K562 (cell line): ENCODE data around the gene PCSK7. TPM values are rescaled to one million over a fixed set of nuclear protein-coding genes. Genes with fewer than 3 reads are reported as not detected.

Source experiments
- polyA plus RNA-seq, 8 experiments: library from polyadenylated mRNA; depleted of rRNA in 4 of 8; stranded (reverse) in 5 of 8; unstranded in 3 of 8; fragments of >200 nt; fragmentation: Nextera tagmentation in 2 of 8; fragmentation: Illumina TruSeq in 1 of 8; extraction: Ambion mirVana in 2 of 8; extraction: Trizol in 1 of 8; gene quantifications; 2 replicates each; pipeline versions ENCODE4 v1.2.1 to v1.2.3, GENCODE V29; 2011 to 2014; ENCODE audit warnings: inconsistent platforms in 1 of 8, missing spikeins in 1 of 8
- small RNA-seq: library from RNA; depleted of rRNA; stranded (forward); fragments of <200 nt; gene quantifications from one replicate; pipeline ENCODE3, GENCODE V24; 2014
- total RNA-seq, 7 experiments: library from RNA; depleted of rRNA in 6 of 7; stranded (reverse); fragments of >200 nt in 6 of 7; fragmentation: Illumina TruSeq in 2 of 7; extraction: Trizol in 2 of 7; gene quantifications; 2 replicates each; pipeline versions ENCODE4 v1.2.1 to v1.2.3, GENCODE V29; 2011 to 2021; ENCODE audit warnings: low replicate concordance in 1 of 7

Gene PCSK7
- total and polyA plus RNA-seq, 9 of the 15 experiments (the other 6 are each of a cell fraction or from before 2014, with no cell fraction given) = 3.1 to 29.2 (median 15.6) TPM

Small RNA genes within 50 kb of the gene (small RNA-seq; reads per million reads assigned to genes)
- gene RF00564 = not detected

Other genes starting within 250 kb of the PCSK7 start
Only the 7 nearest of the 8 such genes appear.
- gene PAFAH1B2, start 87.8 kb downstream of the PCSK7 start, total RNA-seq (2014; rRNA removed) = 61.0 and 64.9 TPM in 2 replicates
- gene PAFAH1B2, start 87.8 kb downstream of the PCSK7 start, total RNA-seq (2014; rRNA removed; fragmentation: Illumina TruSeq; extraction: Trizol) = 94.7 and 109 TPM in 2 replicates
- 70.4 and 74.2 TPM in 2 replicates for gene PAFAH1B2, start 87.8 kb downstream of the PCSK7 start, total RNA-seq (2015; rRNA removed; fragmentation: Illumina TruSeq; extraction: Trizol)
- 82.3 and 90.2 TPM in 2 replicates for gene PAFAH1B2, start 87.8 kb downstream of the PCSK7 start, total RNA-seq (2021)
- gene PAFAH1B2, start 87.8 kb downstream of the PCSK7 start, polyA plus RNA-seq (2011; rRNA removed) = 43.3 and 55.3 TPM in 2 replicates
- gene PAFAH1B2, start 87.8 kb downstream of the PCSK7 start, polyA plus RNA-seq (2014; fragmentation: Illumina TruSeq; extraction: Trizol) = 38.0 and 39.3 TPM in 2 replicates
- gene PAFAH1B2, start 87.8 kb downstream of the PCSK7 start, polyA plus RNA-seq (2014; fragmentation: Nextera tagmentation; extraction: Ambion mirVana) = 10 to 100 TPM; 27.8 to 81.6 TPM
- gene PAFAH1B2, start 87.8 kb downstream of the PCSK7 start, polyA plus RNA-seq (2014; rRNA removed) = 34.5 and 36.4 TPM in 2 replicates
- gene SIDT2, start 53.3 kb downstream of the PCSK7 start, total RNA-seq (2014; rRNA removed) = 5.9 and 7.1 TPM in 2 replicates
- gene SIDT2, start 53.3 kb downstream of the PCSK7 start, total RNA-seq (2014; rRNA removed; fragmentation: Illumina TruSeq; extraction: Trizol) = 4.4 and 6.5 TPM in 2 replicates
- gene SIDT2, start 53.3 kb downstream of the PCSK7 start, total RNA-seq (2015; rRNA removed; fragmentation: Illumina TruSeq; extraction: Trizol) = 6.1 and 7.0 TPM in 2 replicates
- gene SIDT2, start 53.3 kb downstream of the PCSK7 start, total RNA-seq (2021) = 17.7 and 20.2 TPM in 2 replicates
- gene SIDT2, start 53.3 kb downstream of the PCSK7 start, polyA plus RNA-seq (2011; rRNA removed) = 11.5 and 21.7 TPM in 2 replicates
- 14.4 and 15.6 TPM in 2 replicates for gene SIDT2, start 53.3 kb downstream of the PCSK7 start, polyA plus RNA-seq (2014; fragmentation: Illumina TruSeq; extraction: Trizol)
- 1 to 10 TPM; 2.4 to 3.6 TPM for gene SIDT2, start 53.3 kb downstream of the PCSK7 start, polyA plus RNA-seq (2014; fragmentation: Nextera tagmentation; extraction: Ambion mirVana)
- 14.1 and 22.2 TPM in 2 replicates for gene SIDT2, start 53.3 kb downstream of the PCSK7 start, polyA plus RNA-seq (2014; rRNA removed)
- gene TAGLN, start 32.7 kb downstream of the PCSK7 start, total RNA-seq (2014; rRNA removed) = 0.95 and 1.3 TPM in 2 replicates
- gene TAGLN, start 32.7 kb downstream of the PCSK7 start, total RNA-seq (2014; rRNA removed; fragmentation: Illumina TruSeq; extraction: Trizol) = 1.1 and 1.4 TPM in 2 replicates
- 0.87 and 1.2 TPM in 2 replicates for gene TAGLN, start 32.7 kb downstream of the PCSK7 start, total RNA-seq (2015; rRNA removed; fragmentation: Illumina TruSeq; extraction: Trizol)
- 3.5 and 3.6 TPM in 2 replicates for gene TAGLN, start 32.7 kb downstream of the PCSK7 start, total RNA-seq (2021)
- gene TAGLN, start 32.7 kb downstream of the PCSK7 start, polyA plus RNA-seq (2011; rRNA removed) = 3.0 and 3.1 TPM in 2 replicates
- gene TAGLN, start 32.7 kb downstream of the PCSK7 start, polyA plus RNA-seq (2014; fragmentation: Illumina TruSeq; extraction: Trizol) = 2.4 and 2.8 TPM in 2 replicates
- gene TAGLN, start 32.7 kb downstream of the PCSK7 start, polyA plus RNA-seq (2014; fragmentation: Nextera tagmentation; extraction: Ambion mirVana) = under 1 TPM; 0.21 to 0.56 TPM
- 3.2 and 4.9 TPM in 2 replicates for gene TAGLN, start 32.7 kb downstream of the PCSK7 start, polyA plus RNA-seq (2014; rRNA removed)
- 6.6 and 10.1 TPM in 2 replicates for gene RNF214, start 598 bp upstream of the PCSK7 start, total RNA-seq (2014; rRNA removed)
- 11.9 and 13.5 TPM in 2 replicates for gene RNF214, start 598 bp upstream of the PCSK7 start, total RNA-seq (2014; rRNA removed; fragmentation: Illumina TruSeq; extraction: Trizol)
- gene RNF214, start 598 bp upstream of the PCSK7 start, total RNA-seq (2015; rRNA removed; fragmentation: Illumina TruSeq; extraction: Trizol) = 9.5 and 10.2 TPM in 2 replicates
- gene RNF214, start 598 bp upstream of the PCSK7 start, total RNA-seq (2021) = 22.3 and 24.8 TPM in 2 replicates
- 12.6 and 18.0 TPM in 2 replicates for gene RNF214, start 598 bp upstream of the PCSK7 start, polyA plus RNA-seq (2011; rRNA removed)
- gene RNF214, start 598 bp upstream of the PCSK7 start, polyA plus RNA-seq (2014; fragmentation: Illumina TruSeq; extraction: Trizol) = 20.2 and 22.7 TPM in 2 replicates
- 1 to 10 TPM; 6.6 to 7.4 TPM for gene RNF214, start 598 bp upstream of the PCSK7 start, polyA plus RNA-seq (2014; fragmentation: Nextera tagmentation; extraction: Ambion mirVana)
- 11.6 and 12.1 TPM in 2 replicates for gene RNF214, start 598 bp upstream of the PCSK7 start, polyA plus RNA-seq (2014; rRNA removed)
- gene BACE1-AS, start 59.3 kb upstream of the PCSK7 start, total RNA-seq (2014; rRNA removed) = 3.1 and 3.8 TPM in 2 replicates
- 2.9 and 3.9 TPM in 2 replicates for gene BACE1-AS, start 59.3 kb upstream of the PCSK7 start, total RNA-seq (2014; rRNA removed; fragmentation: Illumina TruSeq; extraction: Trizol)
- gene BACE1-AS, start 59.3 kb upstream of the PCSK7 start, total RNA-seq (2015; rRNA removed; fragmentation: Illumina TruSeq; extraction: Trizol) = 3.0 TPM in 2 replicates
- gene BACE1-AS, start 59.3 kb upstream of the PCSK7 start, total RNA-seq (2021) = 4.7 and 5.9 TPM in 2 replicates
- 3.7 and 5.3 TPM in 2 replicates for gene BACE1-AS, start 59.3 kb upstream of the PCSK7 start, polyA plus RNA-seq (2011; rRNA removed)
- gene BACE1-AS, start 59.3 kb upstream of the PCSK7 start, polyA plus RNA-seq (2014; fragmentation: Illumina TruSeq; extraction: Trizol) = 4.5 and 4.8 TPM in 2 replicates
- gene BACE1-AS, start 59.3 kb upstream of the PCSK7 start, polyA plus RNA-seq (2014; fragmentation: Nextera tagmentation; extraction: Ambion mirVana) = 1 to 10 TPM; 3.2 to 8.2 TPM
- gene BACE1-AS, start 59.3 kb upstream of the PCSK7 start, polyA plus RNA-seq (2014; rRNA removed) = 2.2 and 3.8 TPM in 2 replicates
- not detected in 2 replicates for gene BACE1, start 84.2 kb upstream of the PCSK7 start, total RNA-seq (2014; rRNA removed)
- gene BACE1, start 84.2 kb upstream of the PCSK7 start, total RNA-seq (2014; rRNA removed; fragmentation: Illumina TruSeq; extraction: Trizol) = not detected in 2 replicates
- gene BACE1, start 84.2 kb upstream of the PCSK7 start, total RNA-seq (2015; rRNA removed; fragmentation: Illumina TruSeq; extraction: Trizol) = not detected in 2 replicates
- gene BACE1, start 84.2 kb upstream of the PCSK7 start, total RNA-seq (2021) = 0.18 and 0.29 TPM in 2 replicates
- 0.01 and 0.09 TPM in 2 replicates for gene BACE1, start 84.2 kb upstream of the PCSK7 start, polyA plus RNA-seq (2011; rRNA removed)
- gene BACE1, start 84.2 kb upstream of the PCSK7 start, polyA plus RNA-seq (2014; fragmentation: Illumina TruSeq; extraction: Trizol) = not detected in 2 replicates
- under 1 TPM; 0.14 to 0.25 TPM for gene BACE1, start 84.2 kb upstream of the PCSK7 start, polyA plus RNA-seq (2014; fragmentation: Nextera tagmentation; extraction: Ambion mirVana)
- gene BACE1, start 84.2 kb upstream of the PCSK7 start, polyA plus RNA-seq (2014; rRNA removed) = not detected in 2 replicates
- 14.2 and 16.1 TPM in 2 replicates for gene CEP164, start 95.8 kb upstream of the PCSK7 start, total RNA-seq (2014; rRNA removed)
- gene CEP164, start 95.8 kb upstream of the PCSK7 start, total RNA-seq (2014; rRNA removed; fragmentation: Illumina TruSeq; extraction: Trizol) = 8.0 TPM in 2 replicates
- gene CEP164, start 95.8 kb upstream of the PCSK7 start, total RNA-seq (2015; rRNA removed; fragmentation: Illumina TruSeq; extraction: Trizol) = 13.1 and 13.6 TPM in 2 replicates
- gene CEP164, start 95.8 kb upstream of the PCSK7 start, total RNA-seq (2021) = 12.1 and 16.5 TPM in 2 replicates
- gene CEP164, start 95.8 kb upstream of the PCSK7 start, polyA plus RNA-seq (2011; rRNA removed) = 7.7 and 8.7 TPM in 2 replicates
- 11.4 and 15.0 TPM in 2 replicates for gene CEP164, start 95.8 kb upstream of the PCSK7 start, polyA plus RNA-seq (2014; fragmentation: Illumina TruSeq; extraction: Trizol)
- gene CEP164, start 95.8 kb upstream of the PCSK7 start, polyA plus RNA-seq (2014; fragmentation: Nextera tagmentation; extraction: Ambion mirVana) = 1 to 10 TPM; 2.1 to 4.6 TPM
- 9.9 and 10.4 TPM in 2 replicates for gene CEP164, start 95.8 kb upstream of the PCSK7 start, polyA plus RNA-seq (2014; rRNA removed)